ENCODE results near the gene DPT. TPM values are rescaled to one million over a fixed set of nuclear protein-coding genes. Genes with fewer than 3 reads are reported as not detected.
"Not testable (repeated sequence)": the region's sequence is repeated elsewhere in the genome, so short reads cannot be mapped to it uniquely, and the experiment has no call there.

Gene DPT
- total RNA-seq, 4 donors from 2014 or later, result 95.3 to 190 (median 138) TPM

DNA sequence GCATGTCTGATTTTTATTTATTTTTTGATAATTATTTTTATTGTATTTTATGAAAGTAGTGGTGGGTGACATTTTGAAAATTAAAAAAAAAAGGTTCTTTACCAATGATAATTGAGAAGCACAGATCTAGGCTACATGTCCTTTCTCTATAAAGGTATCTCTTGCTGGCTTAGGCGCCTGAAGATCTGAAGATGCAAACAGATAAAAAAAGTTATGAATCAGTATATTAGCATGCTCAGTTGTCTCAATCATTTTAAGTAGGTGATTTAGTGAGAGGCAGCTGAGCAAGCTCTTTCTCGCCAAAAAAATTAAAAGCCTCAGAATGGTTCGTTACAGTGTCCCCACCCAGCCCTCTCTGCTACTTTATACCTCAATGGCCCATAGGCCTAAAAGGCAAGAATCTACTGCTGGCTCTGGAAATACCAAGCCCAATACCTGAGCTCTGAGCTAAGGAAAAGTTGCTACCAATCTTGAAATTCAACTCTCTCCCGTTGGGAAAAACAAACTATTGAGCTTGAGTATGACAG, 42.2 kb upstream of the DPT start:
- Histone ChIP-seq H3K4me3 (no peak overlapping the region), H3K27me3 (no peaks in the 10 kb centered on the region), H3K4me1 (peaks cover 10 to 44% (median 43%) of the 10 kb centered on the region in 4 donors), H3K36me3 (no peaks in the 10 kb centered on the region), H3K27ac (replicated peaks in 1 of 4) (no peak overlapping the region), H3K9me3 (no peaks in the 10 kb centered on the region)
- TF ChIP-seq POLR2A (IDR thresholded peaks at IDR 0.05; ENCODE audit: low read depth) (no peak), POLR2AphosphoS5 (IDR thresholded peaks at IDR 0.05) (no peak), EP300 (IDR thresholded peaks at IDR 0.05) (no peak)
- TF ChIP-seq, protein P1, sequence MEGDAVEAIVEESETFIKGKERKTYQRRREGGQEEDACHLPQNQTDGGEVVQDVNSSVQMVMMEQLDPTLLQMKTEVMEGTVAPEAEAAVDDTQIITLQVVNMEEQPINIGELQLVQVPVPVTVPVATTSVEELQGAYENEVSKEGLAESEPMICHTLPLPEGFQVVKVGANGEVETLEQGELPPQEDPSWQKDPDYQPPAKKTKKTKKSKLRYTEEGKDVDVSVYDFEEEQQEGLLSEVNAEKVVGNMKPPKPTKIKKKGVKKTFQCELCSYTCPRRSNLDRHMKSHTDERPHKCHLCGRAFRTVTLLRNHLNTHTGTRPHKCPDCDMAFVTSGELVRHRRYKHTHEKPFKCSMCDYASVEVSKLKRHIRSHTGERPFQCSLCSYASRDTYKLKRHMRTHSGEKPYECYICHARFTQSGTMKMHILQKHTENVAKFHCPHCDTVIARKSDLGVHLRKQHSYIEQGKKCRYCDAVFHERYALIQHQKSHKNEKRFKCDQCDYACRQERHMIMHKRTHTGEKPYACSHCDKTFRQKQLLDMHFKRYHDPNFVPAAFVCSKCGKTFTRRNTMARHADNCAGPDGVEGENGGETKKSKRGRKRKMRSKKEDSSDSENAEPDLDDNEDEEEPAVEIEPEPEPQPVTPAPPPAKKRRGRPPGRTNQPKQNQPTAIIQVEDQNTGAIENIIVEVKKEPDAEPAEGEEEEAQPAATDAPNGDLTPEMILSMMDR (IDR thresholded peaks at IDR 0.05), result no peak
- no peak for DNase-seq (ENCODE audit: extremely low spot score)
- intact Hi-C loops (cut with DNase I), result no loop called here
- WGBS, result 91% methylated on average over 4 of the region's 4 CpGs

DNA sequence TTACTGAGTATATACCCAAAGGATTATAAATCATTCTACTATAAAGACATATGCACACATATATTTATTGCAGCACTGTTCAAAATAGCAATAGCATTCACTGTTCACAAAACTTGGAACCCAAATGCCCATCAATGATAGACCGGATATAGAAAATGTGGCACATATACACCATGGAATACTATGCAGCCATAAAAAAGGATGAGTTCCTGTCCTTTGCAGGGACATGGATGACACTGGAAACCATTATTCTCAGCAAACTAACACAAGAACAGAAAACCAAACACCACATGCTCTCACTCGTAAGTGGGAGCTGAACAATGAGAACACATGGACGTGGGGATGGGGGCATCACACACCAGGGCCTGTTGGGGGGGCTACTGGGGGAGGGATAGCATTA, 40.9 kb upstream of the DPT start:
- intact Hi-C loops (cut with DNase I); H3K9me3 ChIP-seq; H3K36me3 ChIP-seq; H3K27ac ChIP-seq (replicated peaks in 1 of 4); H3K27me3 ChIP-seq; H3K4me3 ChIP-seq; DNase-seq (ENCODE audit: extremely low spot score): not testable (repeated sequence)
- peaks cover 10 to 44% (median 43%) of the 10 kb centered on the region in 4 donors for H3K4me1 ChIP-seq
- WGBS, result 96% methylated on average over 3 of the region's 3 CpGs

DNA sequence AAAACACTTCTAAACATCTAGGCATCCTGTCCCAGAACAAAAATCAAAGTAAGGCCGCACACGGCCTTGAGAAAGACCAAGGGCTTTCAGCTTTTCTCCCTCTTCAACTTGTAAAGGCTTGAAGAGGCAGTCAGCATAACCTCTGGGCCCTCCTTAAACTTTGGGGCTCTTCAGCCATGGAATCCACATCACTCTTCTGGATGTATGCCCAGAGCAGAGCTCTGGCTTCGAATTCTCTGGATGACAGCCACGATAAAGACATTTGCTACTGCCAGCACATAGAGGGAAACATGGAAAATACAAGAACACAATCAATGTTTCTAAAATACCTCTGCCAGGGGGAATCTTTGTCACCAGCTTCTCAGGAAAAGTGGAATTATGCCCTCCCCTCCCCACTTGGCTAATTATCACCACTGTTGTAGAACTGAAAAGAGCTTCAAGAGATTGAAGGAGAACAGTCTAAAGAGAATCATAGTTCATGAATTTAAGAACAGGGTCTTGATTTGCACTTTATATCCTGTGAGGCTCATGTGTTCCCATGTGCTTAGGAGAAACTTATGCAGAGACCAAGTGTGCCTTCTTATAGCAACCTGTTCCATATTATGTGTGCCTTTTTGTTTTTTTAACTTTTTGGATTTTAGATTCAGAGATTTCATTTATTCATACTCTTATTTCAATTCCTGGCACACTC, 39.0 kb upstream of the DPT start:
- Histone ChIP-seq H3K36me3 (no peaks in the 10 kb centered on the region), H3K4me3 (no peak overlapping the region), H3K27ac (replicated peaks in 1 of 4) (peak overlapping the region; percentile 24 to 63 (median 48)), H3K4me1 (peaks cover 10 to 34% (median 26%) of the 10 kb centered on the region in 4 donors), H3K9me3 (no peaks in the 10 kb centered on the region), H3K27me3 (no peaks in the 10 kb centered on the region)
- DNase-seq (ENCODE audit: extremely low spot score), result no peak
- intact Hi-C loops (cut with DNase I), result no loop called here
- WGBS, result 35% methylated on average over 4 of the region's 4 CpGs
- no peak for TF ChIP-seq POLR2A (IDR thresholded peaks at IDR 0.05; ENCODE audit: low read depth)
- no peak for TF ChIP-seq POLR2AphosphoS5 (IDR thresholded peaks at IDR 0.05)
- TF ChIP-seq, protein P1 (IDR thresholded peaks at IDR 0.05), result no peak
- TF ChIP-seq EP300 (IDR thresholded peaks at IDR 0.05), result no peak

DNA sequence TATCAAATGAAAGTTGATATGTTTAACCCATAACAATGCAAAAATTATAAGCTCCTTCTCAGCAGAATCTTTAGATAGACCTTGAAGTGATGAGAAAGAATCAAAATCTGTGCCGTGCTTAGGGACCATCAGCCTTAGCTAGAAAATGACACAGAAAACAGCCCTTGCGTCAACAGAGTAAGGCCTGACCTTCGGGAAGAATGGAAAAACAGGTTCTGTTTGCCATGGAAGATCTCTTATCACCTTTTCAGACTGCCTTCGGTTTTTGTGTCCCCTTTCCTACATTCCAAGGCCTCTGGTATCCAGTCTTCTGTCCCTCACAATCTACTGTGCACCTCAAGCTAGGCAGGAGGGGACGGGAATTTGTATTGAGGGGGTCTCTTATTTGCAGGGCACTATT, 37.6 kb upstream of the DPT start:
- H3K4me3 ChIP-seq, result no peak overlapping the region
- H3K27ac ChIP-seq (replicated peaks in 1 of 4), result no peak overlapping the region
- intact Hi-C loops (cut with DNase I), result no loop called here
- 94% methylated on average over 5 of the region's 5 CpGs for WGBS
- TF ChIP-seq, protein P1 (IDR thresholded peaks at IDR 0.05), result no peak
- TF ChIP-seq EP300 (IDR thresholded peaks at IDR 0.05) (no peak), POLR2AphosphoS5 (IDR thresholded peaks at IDR 0.05) (no peak), POLR2A (IDR thresholded peaks at IDR 0.05; ENCODE audit: low read depth) (no peak)
- H3K27me3 ChIP-seq, result no peaks in the 10 kb centered on the region
- no peaks in the 10 kb centered on the region for H3K36me3 ChIP-seq
- DNase-seq (ENCODE audit: extremely low spot score), result no peak
- peaks cover 10 to 26% (median 17%) of the 10 kb centered on the region in 4 donors for H3K4me1 ChIP-seq
- H3K9me3 ChIP-seq, result no peaks in the 10 kb centered on the region

DNA sequence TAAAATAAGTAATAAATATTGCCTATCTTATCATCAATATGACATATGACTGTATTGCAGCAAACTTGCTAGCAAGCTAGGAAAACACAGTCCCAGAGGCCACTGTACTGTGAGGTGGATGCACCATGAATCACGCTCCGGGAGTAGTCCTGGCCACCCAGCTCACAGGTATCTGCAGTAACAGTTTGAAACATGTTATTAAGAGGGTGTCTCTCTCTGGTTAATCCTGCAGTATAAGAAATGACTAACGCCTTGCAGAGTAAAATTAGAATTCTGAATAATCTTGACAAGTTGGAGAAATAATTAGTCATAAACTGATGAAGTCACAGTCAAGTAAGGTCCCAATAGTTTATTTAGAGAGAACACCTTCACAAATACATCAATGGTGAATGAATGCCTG, 34.0 kb upstream of the DPT start:
- Histone ChIP-seq H3K36me3 (no peaks in the 10 kb centered on the region), H3K4me1 (peaks cover 5 to 14% (median 7%) of the 10 kb centered on the region in 4 donors), H3K27me3 (no peaks in the 10 kb centered on the region), H3K4me3 (no peak overlapping the region), H3K27ac (replicated peaks in 1 of 4) (no peak overlapping the region), H3K9me3 (no peaks in the 10 kb centered on the region)
- WGBS, result 66% methylated on average over 3 of the region's 3 CpGs
- DNase-seq (ENCODE audit: extremely low spot score), result no peak
- intact Hi-C loops (cut with DNase I), result no loop called here
- TF ChIP-seq, protein P1 (IDR thresholded peaks at IDR 0.05), result no peak
- TF ChIP-seq POLR2AphosphoS5 (IDR thresholded peaks at IDR 0.05) (no peak), POLR2A (IDR thresholded peaks at IDR 0.05; ENCODE audit: low read depth) (no peak), EP300 (IDR thresholded peaks at IDR 0.05) (no peak)
